ENCODE measurements around the gene PMPCA. TPM values are rescaled to one million over a fixed set of nuclear protein-coding genes. Genes with fewer than 3 reads are reported as not detected.

PMPCA gene, protein sequence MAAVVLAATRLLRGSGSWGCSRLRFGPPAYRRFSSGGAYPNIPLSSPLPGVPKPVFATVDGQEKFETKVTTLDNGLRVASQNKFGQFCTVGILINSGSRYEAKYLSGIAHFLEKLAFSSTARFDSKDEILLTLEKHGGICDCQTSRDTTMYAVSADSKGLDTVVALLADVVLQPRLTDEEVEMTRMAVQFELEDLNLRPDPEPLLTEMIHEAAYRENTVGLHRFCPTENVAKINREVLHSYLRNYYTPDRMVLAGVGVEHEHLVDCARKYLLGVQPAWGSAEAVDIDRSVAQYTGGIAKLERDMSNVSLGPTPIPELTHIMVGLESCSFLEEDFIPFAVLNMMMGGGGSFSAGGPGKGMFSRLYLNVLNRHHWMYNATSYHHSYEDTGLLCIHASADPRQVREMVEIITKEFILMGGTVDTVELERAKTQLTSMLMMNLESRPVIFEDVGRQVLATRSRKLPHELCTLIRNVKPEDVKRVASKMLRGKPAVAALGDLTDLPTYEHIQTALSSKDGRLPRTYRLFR
- 10 to 100 TPM; 36.4 to 59.3 (median 39.8) TPM for total RNA-seq

DNA sequence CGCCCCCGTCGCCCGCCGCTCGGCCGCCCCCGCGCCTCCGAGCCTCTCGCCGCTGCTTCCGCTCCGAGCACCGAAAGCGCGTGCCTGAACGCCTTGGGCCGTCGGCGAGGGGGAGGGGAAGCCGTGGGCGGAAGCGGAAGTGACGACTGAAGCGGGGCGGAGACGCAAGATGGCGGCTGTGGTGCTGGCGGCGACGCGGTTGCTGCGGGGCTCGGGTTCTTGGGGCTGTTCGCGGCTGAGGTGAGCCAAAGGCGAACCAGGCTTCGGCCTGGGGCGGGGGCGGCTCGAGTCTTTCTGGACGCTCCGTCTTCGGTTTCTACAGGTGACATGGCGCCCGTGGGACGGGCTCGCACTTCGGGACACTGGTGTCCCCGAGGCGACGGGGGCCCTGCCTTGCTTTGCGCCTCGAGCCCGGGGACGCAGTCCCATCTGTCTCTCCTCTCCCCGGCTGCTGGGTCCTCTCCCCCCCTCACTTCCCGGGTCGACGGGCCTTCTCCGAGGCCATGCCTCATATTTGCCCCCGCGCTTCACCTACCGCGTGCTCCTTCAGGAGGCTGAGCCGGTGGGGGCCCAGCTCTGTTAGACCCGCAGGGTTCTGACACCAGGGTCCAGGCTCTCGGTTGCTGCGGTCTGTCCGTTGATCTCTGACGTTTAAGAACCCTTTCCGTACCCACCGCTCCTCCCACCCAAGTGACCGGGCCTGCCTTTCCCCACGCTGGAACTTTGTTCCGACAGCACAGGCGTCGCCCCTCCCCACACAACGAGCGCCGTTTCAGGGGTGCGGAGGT, at the start of gene PMPCA, which contains the start of gene ENTR1:
Gene PMPCA (plus strand): TSS at position 159 of the 788 bp plus-strand sequence. CDS start 11 bp downstream, at position 170.
Gene ENTR1 (minus strand): TSS at position 115 of the 788 bp plus-strand sequence. CDS start 217 bp downstream, outside the sequence.
- Histone ChIP-seq H3K4me3 (peak within 1 kb of the TSS; percentile 94 to 96), H3K27ac (peak within 1 kb of the TSS; percentile 68 to 92 (median 87)), H3K27me3 (no peaks in the 10 kb centered on the region), H3K36me3 (peaks cover 0 to 63% of the 10 kb centered on the region in 2 donors), H3K9me3 (no peaks in the 10 kb centered on the region), H3K4me1 (peaks cover 0 to 40% (median 12%) of the 10 kb centered on the region in 3 donors)
- 0% methylated on average over 2 to 4 of the region's 83 CpGs for WGBS, 2 donors (ENCODE audit: low coverage in 1 of 2)
- ATAC-seq, result peak; percentile 96
- TF ChIP-seq POLR2A (IDR thresholded peaks at IDR 0.05) (peak; percentile 87 to 90), POLR2AphosphoS5 (IDR thresholded peaks at IDR 0.05) (peak; percentile 99), EP300 (IDR thresholded peaks at IDR 0.05) (no peak)
- TF ChIP-seq, protein P1, sequence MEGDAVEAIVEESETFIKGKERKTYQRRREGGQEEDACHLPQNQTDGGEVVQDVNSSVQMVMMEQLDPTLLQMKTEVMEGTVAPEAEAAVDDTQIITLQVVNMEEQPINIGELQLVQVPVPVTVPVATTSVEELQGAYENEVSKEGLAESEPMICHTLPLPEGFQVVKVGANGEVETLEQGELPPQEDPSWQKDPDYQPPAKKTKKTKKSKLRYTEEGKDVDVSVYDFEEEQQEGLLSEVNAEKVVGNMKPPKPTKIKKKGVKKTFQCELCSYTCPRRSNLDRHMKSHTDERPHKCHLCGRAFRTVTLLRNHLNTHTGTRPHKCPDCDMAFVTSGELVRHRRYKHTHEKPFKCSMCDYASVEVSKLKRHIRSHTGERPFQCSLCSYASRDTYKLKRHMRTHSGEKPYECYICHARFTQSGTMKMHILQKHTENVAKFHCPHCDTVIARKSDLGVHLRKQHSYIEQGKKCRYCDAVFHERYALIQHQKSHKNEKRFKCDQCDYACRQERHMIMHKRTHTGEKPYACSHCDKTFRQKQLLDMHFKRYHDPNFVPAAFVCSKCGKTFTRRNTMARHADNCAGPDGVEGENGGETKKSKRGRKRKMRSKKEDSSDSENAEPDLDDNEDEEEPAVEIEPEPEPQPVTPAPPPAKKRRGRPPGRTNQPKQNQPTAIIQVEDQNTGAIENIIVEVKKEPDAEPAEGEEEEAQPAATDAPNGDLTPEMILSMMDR (IDR thresholded peaks at IDR 0.05), result no peak

DNA sequence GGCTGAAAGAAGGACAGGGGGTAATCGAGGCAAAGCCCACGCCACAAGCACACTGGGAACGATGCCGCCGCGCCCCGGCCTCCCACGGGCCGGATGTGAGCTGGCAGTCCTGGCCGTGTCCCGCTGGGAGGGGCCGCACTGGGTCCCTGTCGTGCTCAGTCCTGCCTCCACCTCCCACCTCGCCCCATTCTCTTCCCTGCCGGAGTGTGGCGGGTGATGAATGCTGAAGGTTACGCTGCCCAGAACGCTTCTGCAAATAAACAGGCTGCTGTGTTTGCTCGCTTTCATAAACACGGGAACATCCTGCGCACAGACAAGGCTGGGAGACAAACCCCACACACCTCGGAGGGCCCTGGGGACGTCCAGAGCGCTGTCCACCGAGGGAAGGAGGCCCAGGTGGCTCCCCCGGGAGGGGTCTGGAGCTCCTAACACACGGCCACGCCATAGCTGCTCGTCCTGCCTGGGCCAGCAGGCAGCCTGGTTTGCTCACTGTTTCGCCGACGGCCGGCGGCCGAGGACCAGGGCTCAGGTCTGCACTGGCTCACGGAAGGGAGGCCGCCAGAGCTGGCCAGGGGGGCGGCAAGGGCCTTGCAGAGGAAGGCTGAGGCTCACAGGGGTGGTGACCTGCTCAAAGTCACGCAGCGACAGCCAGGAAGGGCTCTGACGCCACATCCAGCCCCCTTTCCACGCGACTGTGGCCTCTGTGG, 49.3 kb upstream of the PMPCA start:
- Histone ChIP-seq H3K36me3 (peaks cover 0 to 42% of the 10 kb centered on the region in 2 donors), H3K4me1 (peaks cover 0 to 40% (median 17%) of the 10 kb centered on the region in 3 donors), H3K27me3 (peaks cover 15% of the 10 kb centered on the region), H3K9me3 (no peaks in the 10 kb centered on the region), H3K27ac (peak overlapping the region in 3 of 4 donors; percentile 28 to 97 (median 90)), H3K4me3 (no peak overlapping the region)
- TF ChIP-seq, protein P1 (IDR thresholded peaks at IDR 0.05), result no peak
- TF ChIP-seq EP300 (IDR thresholded peaks at IDR 0.05) (no peak), POLR2A (IDR thresholded peaks at IDR 0.05) (no peak), POLR2AphosphoS5 (IDR thresholded peaks at IDR 0.05) (no peak)
- WGBS, 2 donors (ENCODE audit: low coverage in 1 of 2), result 35 to 50% methylated on average over 5 to 10 of the region's 43 CpGs
- no peak for ATAC-seq

DNA sequence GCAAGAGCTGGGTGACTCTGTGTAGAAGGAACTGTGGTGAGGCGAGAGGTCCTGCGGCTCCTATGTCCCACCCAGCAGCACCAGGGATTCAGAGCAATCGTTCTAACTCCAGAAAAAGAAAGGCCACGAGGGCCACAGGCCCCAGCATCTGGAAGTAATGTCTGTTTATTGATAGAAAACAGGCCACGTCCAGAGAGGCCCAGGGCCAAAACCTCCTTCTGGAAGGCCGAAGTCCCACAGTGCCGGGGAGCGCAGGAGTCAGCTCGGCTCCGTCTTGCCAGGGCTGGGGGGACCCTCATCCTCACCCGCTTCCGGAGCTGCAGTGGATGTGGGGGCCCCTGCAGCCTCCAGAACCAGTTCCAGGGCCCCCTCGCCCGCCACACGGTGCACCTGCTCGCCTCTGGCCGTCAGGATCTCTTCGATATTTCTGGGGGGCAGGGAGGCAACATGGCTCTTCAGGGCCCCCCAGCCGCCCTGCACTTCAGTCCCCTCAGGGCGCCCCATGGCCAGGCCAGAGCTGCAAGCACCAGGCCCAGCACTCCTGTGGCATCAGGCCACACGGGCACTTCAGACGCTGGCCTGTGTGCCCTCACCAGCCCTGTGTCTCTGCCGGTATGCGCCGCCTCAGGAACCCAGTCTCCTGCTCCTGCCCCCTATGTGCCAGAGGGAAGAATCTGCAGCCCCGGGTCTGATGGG, 48.6 kb upstream of the PMPCA start:
- Histone ChIP-seq H3K4me3 (no peak overlapping the region), H3K4me1 (peaks cover 0 to 40% (median 17%) of the 10 kb centered on the region in 3 donors), H3K27ac (peak overlapping the region in 3 of 4 donors; percentile 90 to 97 (median 95)), H3K36me3 (peaks cover 0 to 35% of the 10 kb centered on the region in 2 donors), H3K27me3 (peaks cover 22% of the 10 kb centered on the region), H3K9me3 (no peaks in the 10 kb centered on the region)
- ATAC-seq, result no peak
- TF ChIP-seq POLR2AphosphoS5 (IDR thresholded peaks at IDR 0.05) (peak; percentile 3), POLR2A (IDR thresholded peaks at IDR 0.05) (no peak)
- WGBS, 2 donors (ENCODE audit: low coverage in 1 of 2), result 90% methylated on average over 2 of the region's 26 CpGs; no CpG with 5 or more reads in 1 of the 2 donors

DNA sequence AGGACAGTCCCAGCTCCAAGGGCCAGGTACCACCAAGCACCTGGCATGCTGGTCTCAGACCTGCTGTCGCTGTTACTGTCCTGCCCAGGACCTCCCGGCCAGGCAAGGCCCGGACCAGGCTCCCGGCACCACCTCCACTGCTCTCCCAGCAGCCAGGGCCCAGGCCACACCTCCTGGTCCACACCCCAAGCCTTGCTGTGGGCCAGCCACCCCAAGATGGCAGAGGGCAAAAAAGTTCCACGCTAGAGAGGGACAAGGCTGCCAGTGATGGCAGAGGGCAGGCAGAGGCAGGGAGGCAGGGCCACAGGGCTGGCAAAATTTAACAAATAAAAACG, 48.0 kb upstream of the PMPCA start:
- WGBS, 2 donors (ENCODE audit: low coverage in 1 of 2), result 67 to 86% methylated on average over 1 of the region's 6 CpGs
- Histone ChIP-seq H3K4me3 (no peak overlapping the region), H3K4me1 (peaks cover 0 to 40% (median 17%) of the 10 kb centered on the region in 3 donors), H3K27ac (peak overlapping the region in 3 of 4 donors; percentile 90 to 97 (median 95)), H3K27me3 (peaks cover 27% of the 10 kb centered on the region), H3K36me3 (peaks cover 0 to 30% of the 10 kb centered on the region in 2 donors), H3K9me3 (no peaks in the 10 kb centered on the region)
- no peak for ATAC-seq
- TF ChIP-seq POLR2AphosphoS5 (IDR thresholded peaks at IDR 0.05) (no peak), EP300 (IDR thresholded peaks at IDR 0.05) (no peak), POLR2A (IDR thresholded peaks at IDR 0.05) (no peak)
- TF ChIP-seq, protein P1 (IDR thresholded peaks at IDR 0.05), result no peak

All from gastroesophageal sphincter (tissue), 4 donors.